ENCODE data around the gene FA2H. TPM values are rescaled to one million over a fixed set of nuclear protein-coding genes. Genes with fewer than 3 reads are reported as not detected.
"Not testable (repeated sequence)": the region's sequence is repeated elsewhere in the genome, so short reads cannot be mapped to it uniquely, and the experiment has no call there.

Gene FA2H
- 3.3 and 11.5 TPM in 2 replicates for total RNA-seq

GRCh38 chr16:74774223-74775139, at the start of gene FA2H:
Gene FA2H (minus strand): TSS chr16:74774820. CDS start chr16:74774755, 65 bp downstream.
- H3K4me3 ChIP-seq (ENCODE audit: low read depth, low read length) = peak within 1 kb of the TSS; percentile 64
- DNase-seq (ENCODE audit: low read depth) = no peak
- TF ChIP-seq, protein P1, sequence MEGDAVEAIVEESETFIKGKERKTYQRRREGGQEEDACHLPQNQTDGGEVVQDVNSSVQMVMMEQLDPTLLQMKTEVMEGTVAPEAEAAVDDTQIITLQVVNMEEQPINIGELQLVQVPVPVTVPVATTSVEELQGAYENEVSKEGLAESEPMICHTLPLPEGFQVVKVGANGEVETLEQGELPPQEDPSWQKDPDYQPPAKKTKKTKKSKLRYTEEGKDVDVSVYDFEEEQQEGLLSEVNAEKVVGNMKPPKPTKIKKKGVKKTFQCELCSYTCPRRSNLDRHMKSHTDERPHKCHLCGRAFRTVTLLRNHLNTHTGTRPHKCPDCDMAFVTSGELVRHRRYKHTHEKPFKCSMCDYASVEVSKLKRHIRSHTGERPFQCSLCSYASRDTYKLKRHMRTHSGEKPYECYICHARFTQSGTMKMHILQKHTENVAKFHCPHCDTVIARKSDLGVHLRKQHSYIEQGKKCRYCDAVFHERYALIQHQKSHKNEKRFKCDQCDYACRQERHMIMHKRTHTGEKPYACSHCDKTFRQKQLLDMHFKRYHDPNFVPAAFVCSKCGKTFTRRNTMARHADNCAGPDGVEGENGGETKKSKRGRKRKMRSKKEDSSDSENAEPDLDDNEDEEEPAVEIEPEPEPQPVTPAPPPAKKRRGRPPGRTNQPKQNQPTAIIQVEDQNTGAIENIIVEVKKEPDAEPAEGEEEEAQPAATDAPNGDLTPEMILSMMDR (conservative IDR thresholded peaks at IDR 0.05; ENCODE audit: low read depth, low read length) = no peak

GRCh38 chr16:74817851-74818250, 43.2 kb upstream of the FA2H start:
- H3K4me3 ChIP-seq (ENCODE audit: low read depth, low read length) = no peak overlapping the region
- DNase-seq (ENCODE audit: low read depth) = no peak
- TF ChIP-seq, protein P1 (conservative IDR thresholded peaks at IDR 0.05; ENCODE audit: low read depth, low read length) = no peak

DNA sequence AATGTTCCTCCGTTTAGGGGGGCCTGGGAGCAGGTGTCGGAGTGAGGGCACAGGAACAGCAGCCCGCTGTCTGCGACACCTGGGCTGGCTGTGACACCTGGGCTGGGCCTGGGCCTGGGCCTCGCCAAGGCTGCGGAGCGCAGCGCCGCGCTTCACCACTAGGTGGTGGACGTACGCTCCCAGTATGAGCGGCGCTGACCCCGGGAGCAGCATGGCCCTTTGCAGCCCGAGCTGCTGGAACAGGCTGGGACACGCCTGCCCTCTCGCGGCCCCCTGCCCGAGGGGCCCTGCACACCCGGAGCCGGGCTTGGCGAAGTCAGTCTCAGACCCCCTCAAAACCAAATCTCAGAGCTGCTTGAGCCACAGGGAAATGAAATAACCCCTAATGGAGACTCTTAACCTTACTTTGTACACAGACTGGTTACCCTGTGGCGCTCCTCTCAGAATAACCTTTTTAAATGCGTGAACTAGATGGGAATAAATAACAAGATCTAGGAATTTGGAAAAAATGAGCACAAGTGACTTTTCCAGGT, 38.6 kb upstream of the FA2H start:
- TF ChIP-seq, protein P1 (conservative IDR thresholded peaks at IDR 0.05; ENCODE audit: low read depth, low read length) = peak; percentile 91
- H3K4me3 ChIP-seq (ENCODE audit: low read depth, low read length) = no peak overlapping the region
- DNase-seq (ENCODE audit: low read depth) = no peak

- no peak overlapping the region for H3K4me3 ChIP-seq (ENCODE audit: low read depth, low read length)
- no peak for DNase-seq (ENCODE audit: low read depth)
- TF ChIP-seq, protein P1 (conservative IDR thresholded peaks at IDR 0.05; ENCODE audit: low read depth, low read length) = no peak
Observed at GRCh38 chr16:74811911-74812310, 37.3 kb upstream of the FA2H start.

DNA sequence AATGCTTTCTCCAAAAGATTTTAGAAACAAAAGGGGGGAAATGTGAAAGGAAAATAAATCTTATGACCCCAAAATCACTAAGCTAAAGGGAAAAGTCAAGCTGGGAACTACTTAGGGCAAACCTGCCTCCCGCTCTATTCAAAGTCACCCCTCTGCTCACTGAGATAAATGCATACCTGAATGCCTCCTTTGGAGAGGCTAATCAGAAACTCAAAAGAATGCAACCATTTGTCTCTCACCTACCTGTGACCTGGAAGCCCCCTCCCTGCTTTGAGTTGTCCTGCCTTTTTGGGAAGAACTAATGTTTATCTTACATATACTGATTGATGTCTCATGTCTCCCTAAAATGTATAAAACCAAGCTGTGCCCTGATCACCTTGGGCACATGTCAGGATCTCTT, 36.6 kb upstream of the FA2H start:
- H3K4me3 ChIP-seq (ENCODE audit: low read depth, low read length); DNase-seq (ENCODE audit: low read depth): not testable (repeated sequence)

DNA sequence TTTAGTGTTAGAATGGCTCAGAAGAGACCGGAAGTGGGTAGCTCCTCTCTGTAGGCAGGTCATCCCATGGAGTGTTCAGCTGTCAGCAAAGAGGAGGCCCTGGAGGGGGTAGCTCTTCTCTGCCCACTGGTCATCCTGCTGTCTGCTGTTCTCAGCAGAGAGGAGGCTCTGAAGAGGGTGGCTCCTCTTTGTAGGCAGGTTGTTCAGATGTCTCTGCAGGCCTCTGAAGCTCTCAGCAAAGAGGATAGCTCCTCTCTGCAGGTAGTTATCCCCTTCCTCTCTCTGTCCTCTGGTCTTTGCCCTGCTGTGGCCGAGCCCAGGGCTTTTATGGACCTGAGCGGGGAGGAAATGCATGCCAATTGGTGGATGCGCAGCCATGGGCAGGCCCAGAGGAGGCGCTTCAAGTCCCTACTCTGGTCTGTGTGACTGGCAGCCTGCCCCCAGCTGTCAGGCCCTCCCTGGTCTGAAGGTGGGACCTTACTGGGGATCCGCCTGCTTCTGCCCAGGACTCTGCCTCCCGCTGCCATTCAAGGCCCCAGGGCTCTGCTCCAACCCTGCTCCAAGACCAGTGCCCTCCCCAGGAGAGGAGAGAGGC, 32.5 kb upstream of the FA2H start:
- no peak for DNase-seq (ENCODE audit: low read depth)
- TF ChIP-seq, protein P1 (conservative IDR thresholded peaks at IDR 0.05; ENCODE audit: low read depth, low read length) = no peak
- H3K4me3 ChIP-seq (ENCODE audit: low read depth, low read length) = no peak overlapping the region

- no peak overlapping the region for H3K4me3 ChIP-seq (ENCODE audit: low read depth, low read length)
- DNase-seq (ENCODE audit: low read depth) = no peak
- TF ChIP-seq, protein P1 (conservative IDR thresholded peaks at IDR 0.05; ENCODE audit: low read depth, low read length) = no peak
Observed at GRCh38 chr16:74800216-74800871, 25.7 kb upstream of the FA2H start.
